Breast epithelium (tissue), 3 donors: Measurements from ENCODE around the gene FAM184B.

Experiments
- POLR2A ChIP-seq: fragments of 450-650 bp; IDR thresholded peaks from one replicate; pipeline ENCODE4 v1.6.1; 2016; ENCODE audit warnings: antibody characterized with exemption, mild to moderate bottlenecking, moderate library complexity
- TF ChIP-seq, protein P1 (sequence below), 3 donors: fragments of 450-650 bp; IDR thresholded peaks; one replicate each; pipeline ENCODE4 v1.5.1; 2016 to 2017; ENCODE audit warnings: antibody characterized with exemption in 3 of 3, mild to moderate bottlenecking in 3 of 3, moderate library complexity in 3 of 3

DNA sequence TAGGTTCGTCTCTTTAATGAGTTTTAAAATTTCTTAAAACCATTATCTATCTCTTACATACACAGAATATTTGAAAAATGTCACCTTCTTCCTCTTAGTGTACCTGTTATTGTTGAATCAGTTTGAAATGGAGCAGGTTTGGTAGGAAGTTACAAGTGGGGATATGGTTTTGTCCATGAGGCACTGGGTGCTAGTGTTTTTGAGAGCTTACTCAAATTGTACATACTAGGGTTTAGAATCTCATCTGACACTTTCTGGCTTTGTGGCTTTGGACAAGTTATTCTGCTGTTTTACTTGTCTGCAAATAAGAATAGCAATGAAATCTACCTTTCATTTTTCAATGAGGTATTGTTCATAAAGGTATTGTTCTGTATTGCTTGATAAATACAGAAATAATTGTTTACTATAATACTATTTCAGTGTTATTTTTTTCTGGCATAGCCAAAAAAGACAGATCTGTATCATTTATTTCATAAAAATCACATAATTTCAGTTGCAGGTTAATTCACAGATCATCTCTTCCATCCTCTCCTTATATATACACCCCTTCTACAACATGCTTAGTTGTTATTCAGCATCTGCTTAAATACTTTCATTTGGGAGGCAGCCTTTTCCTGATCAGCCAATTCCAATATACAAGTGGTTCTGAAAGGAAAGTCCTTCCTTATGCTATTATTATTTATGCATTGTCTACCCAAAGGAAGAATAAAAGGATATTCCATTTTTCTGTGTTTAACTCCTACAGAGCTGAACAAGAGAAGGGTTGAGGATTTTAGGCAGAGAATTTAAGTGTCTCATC is 42.6 kb upstream of the FAM184B start:
- TF ChIP-seq, protein P1, sequence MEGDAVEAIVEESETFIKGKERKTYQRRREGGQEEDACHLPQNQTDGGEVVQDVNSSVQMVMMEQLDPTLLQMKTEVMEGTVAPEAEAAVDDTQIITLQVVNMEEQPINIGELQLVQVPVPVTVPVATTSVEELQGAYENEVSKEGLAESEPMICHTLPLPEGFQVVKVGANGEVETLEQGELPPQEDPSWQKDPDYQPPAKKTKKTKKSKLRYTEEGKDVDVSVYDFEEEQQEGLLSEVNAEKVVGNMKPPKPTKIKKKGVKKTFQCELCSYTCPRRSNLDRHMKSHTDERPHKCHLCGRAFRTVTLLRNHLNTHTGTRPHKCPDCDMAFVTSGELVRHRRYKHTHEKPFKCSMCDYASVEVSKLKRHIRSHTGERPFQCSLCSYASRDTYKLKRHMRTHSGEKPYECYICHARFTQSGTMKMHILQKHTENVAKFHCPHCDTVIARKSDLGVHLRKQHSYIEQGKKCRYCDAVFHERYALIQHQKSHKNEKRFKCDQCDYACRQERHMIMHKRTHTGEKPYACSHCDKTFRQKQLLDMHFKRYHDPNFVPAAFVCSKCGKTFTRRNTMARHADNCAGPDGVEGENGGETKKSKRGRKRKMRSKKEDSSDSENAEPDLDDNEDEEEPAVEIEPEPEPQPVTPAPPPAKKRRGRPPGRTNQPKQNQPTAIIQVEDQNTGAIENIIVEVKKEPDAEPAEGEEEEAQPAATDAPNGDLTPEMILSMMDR (IDR thresholded peaks at IDR 0.05), result no peak
- no peak for TF ChIP-seq POLR2A
